Effector memory CD4-positive, alpha-beta T cell (primary cell): ENCODE data around the gene GGT6.
A peak's percentile ranks its signal among the peaks of the same experiment; 100 is the strongest.

Experiments
- DNase-seq, 3 donors: peaks; one replicate each; pipeline ENCODE4 v3.0.0-alpha.2; 2020
- H3K27ac ChIP-seq: 2 replicates; pipeline ENCODE4 v1.7.0; 2013; ENCODE audit warnings: mild to moderate bottlenecking, low read length, moderate library complexity; ENCODE audit not compliant: insufficient read depth, poor library complexity, severe bottlenecking
- H3K27me3 ChIP-seq: replicated peaks from 2 replicates; pipeline ENCODE4 v1.7.0; 2013; ENCODE audit warnings: mild to moderate bottlenecking, low read length; ENCODE audit not compliant: insufficient read depth, control insufficient read depth, poor library complexity, severe bottlenecking
- H3K36me3 ChIP-seq: 2 replicates; pipeline ENCODE4 v1.7.0; 2013; ENCODE audit warnings: mild to moderate bottlenecking, low read length, moderate library complexity; ENCODE audit not compliant: control insufficient read depth, insufficient read depth
- H3K4me1 ChIP-seq: 2 replicates; pipeline ENCODE4 v1.7.0; 2013; ENCODE audit warnings: low read length, mild to moderate bottlenecking; ENCODE audit not compliant: control insufficient read depth, insufficient read depth, poor library complexity, severe bottlenecking
- H3K4me3 ChIP-seq: 2 replicates; pipeline ENCODE4 v1.7.0; 2013; ENCODE audit warnings: low read length, low read depth, mild to moderate bottlenecking; ENCODE audit not compliant: insufficient read depth, poor library complexity, severe bottlenecking
- H3K9me3 ChIP-seq: 2 replicates; pipeline ENCODE4 v1.7.0; 2013; ENCODE audit warnings: mild to moderate bottlenecking, low read length, moderate library complexity; ENCODE audit not compliant: control insufficient read depth

GGT6 gene

DNA sequence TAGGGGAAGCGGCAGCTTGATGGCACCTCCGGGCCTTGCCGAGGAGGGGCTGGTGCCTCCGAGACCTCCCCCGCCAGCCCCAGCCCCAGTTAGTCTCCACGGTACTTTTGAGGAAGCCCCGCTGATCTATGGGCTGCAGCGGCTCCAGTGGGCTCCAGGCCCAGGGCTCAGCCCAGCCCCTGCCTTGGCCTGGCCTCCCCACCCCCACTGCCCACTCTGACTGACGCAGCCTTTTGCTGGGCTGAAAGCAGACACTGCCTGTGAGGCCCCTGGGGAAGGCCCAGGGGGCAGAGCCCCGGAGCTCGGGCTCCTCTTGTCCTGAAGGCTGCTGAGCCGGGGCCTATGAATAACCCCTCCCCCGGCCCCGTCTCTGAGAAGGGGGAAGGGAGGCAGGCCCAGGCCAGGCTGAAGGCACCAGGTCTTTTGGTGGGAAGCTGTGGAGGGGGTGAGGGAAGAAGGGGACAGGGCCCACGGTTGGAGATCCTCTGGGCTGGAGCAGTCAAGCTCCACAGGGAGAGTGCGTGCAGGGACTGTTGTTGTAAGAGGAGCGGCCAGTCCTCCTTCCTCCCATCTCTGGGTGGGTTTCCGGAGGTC, 16.4 kb upstream of the GGT6 start:
- no peaks in the 10 kb centered on the region for H3K9me3 ChIP-seq
- no peak overlapping the region for H3K27ac ChIP-seq
- no peaks in the 10 kb centered on the region for H3K36me3 ChIP-seq
- H3K4me3 ChIP-seq, result no peak overlapping the region
- H3K4me1 ChIP-seq, result no peaks in the 10 kb centered on the region
- H3K27me3 ChIP-seq, result no peaks in the 10 kb centered on the region
- DNase-seq, result no peak

- no peaks in the 10 kb centered on the region for H3K27me3 ChIP-seq
- H3K36me3 ChIP-seq, result no peaks in the 10 kb centered on the region
- no peak for DNase-seq
- no peaks in the 10 kb centered on the region for H3K9me3 ChIP-seq
- H3K4me3 ChIP-seq, result no peak overlapping the region
- no peaks in the 10 kb centered on the region for H3K4me1 ChIP-seq
- H3K27ac ChIP-seq, result no peak overlapping the region
Observed at GRCh38 chr17:4576161-4576558, 15.8 kb upstream of the GGT6 start.

DNA sequence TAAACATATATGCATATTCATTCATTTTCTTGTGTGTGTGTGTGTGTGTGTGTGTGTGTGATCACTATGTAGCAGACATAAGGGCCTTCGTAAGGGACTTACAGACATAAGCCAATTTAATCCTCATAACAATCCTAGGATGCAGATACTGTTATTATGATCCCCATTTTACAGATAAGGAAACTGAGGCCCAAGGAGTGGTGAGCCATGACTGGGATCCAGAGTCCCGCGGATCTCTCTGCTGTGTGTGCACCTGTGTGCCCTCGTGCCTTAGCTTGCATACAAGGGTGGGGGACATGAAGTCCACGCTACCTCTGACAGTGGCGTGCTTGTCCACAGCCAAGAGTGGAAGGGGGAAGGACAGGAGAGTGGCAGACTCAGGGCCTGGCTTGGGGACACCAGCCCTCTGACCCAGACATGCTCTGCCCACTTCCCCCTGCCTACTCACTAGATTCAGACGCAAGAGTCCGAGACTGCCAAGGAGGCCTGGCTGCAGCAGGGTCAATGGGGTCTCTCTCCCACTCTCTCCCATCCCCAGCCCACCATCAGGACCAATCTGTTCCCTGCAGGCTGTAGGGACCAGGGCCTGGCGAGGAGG, 14.2 kb upstream of the GGT6 start:
- no peaks in the 10 kb centered on the region for H3K27me3 ChIP-seq
- no peak overlapping the region for H3K27ac ChIP-seq
- no peaks in the 10 kb centered on the region for H3K4me1 ChIP-seq

GRCh38 chr17:4573669-4574068, 13.3 kb upstream of the GGT6 start:
- H3K27ac ChIP-seq, result no peak overlapping the region
- no peaks in the 10 kb centered on the region for H3K36me3 ChIP-seq
- no peaks in the 10 kb centered on the region for H3K4me1 ChIP-seq
- no peaks in the 10 kb centered on the region for H3K9me3 ChIP-seq
- peak; percentile 22 to 36 (median 30) for DNase-seq
- H3K27me3 ChIP-seq, result no peaks in the 10 kb centered on the region
- H3K4me3 ChIP-seq, result no peak overlapping the region

More for the DNA sequence above, 14.2 kb upstream of the GGT6 start:
- Histone ChIP-seq H3K36me3 (no peaks in the 10 kb centered on the region), H3K9me3 (no peaks in the 10 kb centered on the region), H3K4me3 (no peak overlapping the region)
- DNase-seq, result no peak

GRCh38 chr17:4573115-4573514, 12.7 kb upstream of the GGT6 start:
- Histone ChIP-seq H3K36me3 (no peaks in the 10 kb centered on the region), H3K27ac (no peak overlapping the region), H3K4me1 (no peaks in the 10 kb centered on the region), H3K9me3 (no peaks in the 10 kb centered on the region), H3K4me3 (no peak overlapping the region), H3K27me3 (no peaks in the 10 kb centered on the region)
- no peak for DNase-seq

GRCh38 chr17:4572131-4572530, 11.8 kb upstream of the GGT6 start:
- H3K9me3 ChIP-seq, result no peaks in the 10 kb centered on the region
- DNase-seq, result no peak
- H3K27ac ChIP-seq, result no peak overlapping the region
- H3K4me3 ChIP-seq, result no peak overlapping the region
- no peaks in the 10 kb centered on the region for H3K4me1 ChIP-seq
- no peaks in the 10 kb centered on the region for H3K36me3 ChIP-seq
- no peaks in the 10 kb centered on the region for H3K27me3 ChIP-seq

DNA sequence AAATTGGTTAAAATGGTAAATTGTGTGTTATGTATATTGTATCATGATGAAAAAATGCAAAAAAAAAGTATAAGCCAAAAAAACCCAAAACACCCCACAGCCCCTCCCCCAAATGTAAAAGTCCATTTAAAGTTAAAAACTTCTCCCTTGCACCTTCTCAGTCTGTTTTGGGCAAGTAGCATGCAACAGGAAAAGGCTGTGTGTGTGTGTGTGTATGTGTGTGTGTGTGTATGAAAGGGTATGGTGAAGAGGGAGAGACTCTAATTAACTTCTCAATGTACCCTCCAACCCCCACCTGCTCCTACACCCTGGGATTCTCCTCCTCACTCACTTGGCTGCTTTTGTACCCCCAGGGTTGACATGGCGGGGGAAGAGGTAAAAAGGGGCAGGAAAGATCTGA, 9.2 kb upstream of the GGT6 start:
- no peaks in the 10 kb centered on the region for H3K27me3 ChIP-seq
- peaks cover 5% of the 10 kb centered on the region for H3K4me1 ChIP-seq
- H3K9me3 ChIP-seq, result no peaks in the 10 kb centered on the region
- no peak overlapping the region for H3K4me3 ChIP-seq
- H3K27ac ChIP-seq, result no peak overlapping the region
- no peak for DNase-seq
- H3K36me3 ChIP-seq, result no peaks in the 10 kb centered on the region

DNA sequence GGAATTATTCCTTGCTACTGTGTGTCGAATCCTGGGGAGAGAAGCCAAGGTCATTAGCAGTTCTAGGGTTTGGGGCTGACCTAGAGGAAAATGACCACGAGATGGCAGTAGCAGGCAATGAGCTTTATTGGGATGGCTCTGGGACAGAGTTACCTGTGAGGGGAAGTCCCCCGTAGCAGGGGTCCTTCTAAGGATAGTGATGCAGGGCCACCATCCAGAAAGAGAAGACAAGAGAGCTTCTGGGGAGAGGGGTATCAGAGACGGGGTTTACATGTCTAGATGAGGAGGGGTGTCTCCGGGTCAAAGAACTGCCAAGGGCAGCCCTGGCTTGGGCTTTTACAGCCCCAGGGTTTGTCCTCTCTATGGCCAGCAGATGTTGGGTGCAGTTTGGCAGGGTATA, 6.4 kb upstream of the GGT6 start:
- Histone ChIP-seq H3K4me1 (peaks cover 5% of the 10 kb centered on the region), H3K36me3 (no peaks in the 10 kb centered on the region), H3K27ac (no peak overlapping the region), H3K4me3 (no peak overlapping the region), H3K9me3 (no peaks in the 10 kb centered on the region), H3K27me3 (no peaks in the 10 kb centered on the region)
- DNase-seq, result peak in 1 of 3 donors; percentile 10

DNA sequence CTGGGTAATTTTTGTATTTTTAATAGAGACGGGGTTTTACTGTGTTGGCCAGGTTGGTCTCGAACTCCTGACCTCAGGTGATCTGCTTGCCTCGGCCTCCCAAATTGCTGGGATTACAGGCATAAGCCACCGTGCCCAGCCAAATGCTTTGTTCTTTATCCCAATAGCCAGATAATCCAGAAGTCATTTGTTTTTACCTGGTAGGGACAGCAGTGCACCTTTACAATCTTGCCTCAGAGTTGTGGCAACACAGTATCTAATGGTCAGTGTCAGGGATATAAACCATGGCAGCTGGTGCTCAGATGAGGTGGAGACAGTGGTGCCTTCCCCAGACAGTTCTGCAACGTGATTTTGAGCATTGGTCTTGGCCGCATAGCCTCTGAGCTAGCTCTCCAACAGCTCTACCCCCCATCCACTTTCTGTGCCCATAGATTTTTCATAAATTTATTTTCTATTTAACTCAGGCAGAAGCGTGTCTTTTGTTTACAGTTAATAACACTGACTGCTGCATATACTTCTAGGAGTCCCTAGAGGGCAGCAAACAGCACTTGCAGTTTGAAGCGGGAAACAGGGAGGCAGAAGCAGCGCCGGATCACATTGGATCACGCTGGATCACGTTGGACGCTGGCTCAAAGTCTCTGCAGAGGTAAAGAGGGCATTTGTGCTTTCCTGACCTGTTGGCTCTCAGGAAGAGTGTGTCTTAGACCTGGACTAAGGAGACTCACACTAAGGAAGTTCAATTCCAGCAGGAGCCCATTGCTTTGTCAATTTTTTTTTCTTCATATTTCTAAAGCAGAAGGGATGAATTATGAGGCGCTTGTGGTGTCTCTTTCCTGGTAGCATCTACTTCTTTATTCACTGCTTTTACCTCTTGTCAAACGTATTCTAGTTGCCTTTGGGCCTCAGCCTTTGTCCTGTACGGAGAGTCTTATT, 5.1 kb upstream of the GGT6 start:
- DNase-seq, result peak in 2 of 3 donors; percentile 16 to 40
- no peaks in the 10 kb centered on the region for H3K36me3 ChIP-seq
- no peak overlapping the region for H3K27ac ChIP-seq

More for the DNA sequence above, 5.1 kb upstream of the GGT6 start:
- Histone ChIP-seq H3K4me3 (no peak overlapping the region), H3K9me3 (no peaks in the 10 kb centered on the region), H3K27me3 (no peaks in the 10 kb centered on the region), H3K4me1 (peaks cover 5% of the 10 kb centered on the region)
